Cardiac muscle cell (in vitro differentiated cells and primary cell): ENCODE results near the gene ASNSD1. TPM values are rescaled to one million over a fixed set of nuclear protein-coding genes. Genes with fewer than 3 reads are reported as not detected.
"Not testable (repeated sequence)": the region's sequence is repeated elsewhere in the genome, so short reads cannot be mapped to it uniquely, and the experiment has no call there.

ENCODE experiments used
- DNase-seq, 2 donors: peaks; one replicate each; pipeline versions ENCODE4 v3.0.0 to v3.0.0-alpha.2; 2010 to 2017; ENCODE audit warnings: low read depth in 1 of 2, low spot score in 1 of 2
- H3K27ac ChIP-seq: fragments of 200-600 bp; sonication (generic); 2 replicates; pipeline ENCODE4 v1.5.1; 2016
- H3K27me3 ChIP-seq: fragments of 200-600 bp; sonication (generic); 2 replicates; pipeline ENCODE4 v1.6.0; 2016; ENCODE audit warnings: control low read depth
- H3K36me3 ChIP-seq: fragments of 200-600 bp; sonication (generic); 2 replicates; pipeline ENCODE4 v1.5.1; 2016; ENCODE audit warnings: control low read depth
- H3K4me1 ChIP-seq: fragments of 200-600 bp; sonication (generic); 2 replicates; pipeline ENCODE4 v1.8.1; 2017; ENCODE audit warnings: low read depth, mild to moderate bottlenecking, mixed run types
- H3K4me3 ChIP-seq: fragments of 200-600 bp; sonication (generic); 2 replicates; pipeline ENCODE4 v1.5.1; 2016; ENCODE audit warnings: mild to moderate bottlenecking
- H3K9me3 ChIP-seq: fragments of 200-600 bp; sonication (generic); 2 replicates; pipeline ENCODE4 v1.5.1; 2017; ENCODE audit warnings: low read depth, mild to moderate bottlenecking, control low read depth
- polyA plus RNA-seq: library from polyadenylated mRNA; unstranded; fragments of >200 nt; fragmentation: Nextera tagmentation; extraction: Ambion mirVana; gene quantifications from 2 replicates; pipeline ENCODE4 v1.2.1, GENCODE V29; 2016
- total RNA-seq: library from RNA; depleted of rRNA; stranded (reverse); fragments of >200 nt; gene quantifications from 2 replicates; pipeline ENCODE4 v1.2.3, GENCODE V29; 2016
- TF ChIP-seq, protein P1 (sequence below): IDR thresholded peaks from 2 replicates; pipeline ENCODE4 v1.5.1; 2012; ENCODE audit warnings: low read depth, mild to moderate bottlenecking, low read length

The ASNSD1 gene
- total and polyA plus RNA-seq, 2 experiments from 2014 or later = 25.2 to 37.1 TPM

DNA sequence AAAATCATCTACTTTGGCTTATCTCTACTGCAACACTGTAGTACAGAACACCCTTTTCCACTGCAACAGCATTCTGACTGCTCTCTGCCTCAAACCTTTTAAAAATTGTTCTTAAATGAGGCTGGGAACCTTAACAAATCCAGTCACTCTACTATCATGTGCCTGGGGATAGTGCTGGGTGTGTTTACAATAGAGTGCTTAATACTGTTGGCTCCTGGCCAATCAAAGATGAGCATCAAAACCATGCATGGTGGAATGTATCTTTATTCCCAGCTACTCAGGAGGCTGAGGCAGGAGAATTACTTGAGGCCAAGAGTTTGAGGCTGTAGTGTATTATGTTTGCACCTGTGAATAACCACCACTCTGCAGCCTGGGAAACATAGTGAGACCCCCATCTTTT lies 20.6 kb downstream of the ASNSD1 start:
- H3K27ac ChIP-seq = no peak overlapping the region
- no peaks in the 10 kb centered on the region for H3K9me3 ChIP-seq
- H3K4me3 ChIP-seq = no peak overlapping the region
- TF ChIP-seq, protein P1, sequence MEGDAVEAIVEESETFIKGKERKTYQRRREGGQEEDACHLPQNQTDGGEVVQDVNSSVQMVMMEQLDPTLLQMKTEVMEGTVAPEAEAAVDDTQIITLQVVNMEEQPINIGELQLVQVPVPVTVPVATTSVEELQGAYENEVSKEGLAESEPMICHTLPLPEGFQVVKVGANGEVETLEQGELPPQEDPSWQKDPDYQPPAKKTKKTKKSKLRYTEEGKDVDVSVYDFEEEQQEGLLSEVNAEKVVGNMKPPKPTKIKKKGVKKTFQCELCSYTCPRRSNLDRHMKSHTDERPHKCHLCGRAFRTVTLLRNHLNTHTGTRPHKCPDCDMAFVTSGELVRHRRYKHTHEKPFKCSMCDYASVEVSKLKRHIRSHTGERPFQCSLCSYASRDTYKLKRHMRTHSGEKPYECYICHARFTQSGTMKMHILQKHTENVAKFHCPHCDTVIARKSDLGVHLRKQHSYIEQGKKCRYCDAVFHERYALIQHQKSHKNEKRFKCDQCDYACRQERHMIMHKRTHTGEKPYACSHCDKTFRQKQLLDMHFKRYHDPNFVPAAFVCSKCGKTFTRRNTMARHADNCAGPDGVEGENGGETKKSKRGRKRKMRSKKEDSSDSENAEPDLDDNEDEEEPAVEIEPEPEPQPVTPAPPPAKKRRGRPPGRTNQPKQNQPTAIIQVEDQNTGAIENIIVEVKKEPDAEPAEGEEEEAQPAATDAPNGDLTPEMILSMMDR = no peak
- no peaks in the 10 kb centered on the region for H3K27me3 ChIP-seq
- no peaks in the 10 kb centered on the region for H3K36me3 ChIP-seq
- no peaks in the 10 kb centered on the region for H3K4me1 ChIP-seq
- DNase-seq = no peak

DNA sequence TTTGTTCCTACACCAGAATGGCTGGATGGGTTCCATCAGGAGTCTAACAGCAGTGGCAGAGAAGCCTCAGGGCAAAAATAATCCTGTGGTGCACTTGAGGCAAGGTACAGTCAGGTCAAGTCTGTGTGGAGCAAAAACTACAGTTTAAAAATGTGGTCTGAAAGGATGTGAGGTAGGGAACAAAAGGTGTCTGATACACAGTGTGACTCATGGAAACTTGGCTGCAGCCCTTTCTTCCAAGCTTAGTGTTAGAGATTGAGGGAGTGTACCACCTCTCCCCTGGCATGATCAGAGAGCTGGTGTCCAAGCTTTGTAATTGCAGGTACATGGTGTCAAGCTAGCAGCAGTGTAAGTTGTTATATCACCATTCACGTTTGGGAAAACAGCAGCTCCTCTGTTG lies 22.1 kb downstream of the ASNSD1 start:
- Histone ChIP-seq H3K36me3 (no peaks in the 10 kb centered on the region), H3K4me3 (no peak overlapping the region), H3K27ac (no peak overlapping the region), H3K27me3 (no peaks in the 10 kb centered on the region), H3K4me1 (no peaks in the 10 kb centered on the region), H3K9me3 (no peaks in the 10 kb centered on the region)
- TF ChIP-seq, protein P1 = no peak
- DNase-seq = no peak

GRCh38 chr2:189684811-189685210 lies 23.6 kb downstream of the ASNSD1 start:
- Histone ChIP-seq H3K27ac (no peak overlapping the region), H3K4me1 (no peaks in the 10 kb centered on the region), H3K27me3 (no peaks in the 10 kb centered on the region), H3K4me3 (no peak overlapping the region), H3K36me3 (no peaks in the 10 kb centered on the region), H3K9me3 (no peaks in the 10 kb centered on the region)
- no peak for DNase-seq
- TF ChIP-seq, protein P1 = no peak

DNA sequence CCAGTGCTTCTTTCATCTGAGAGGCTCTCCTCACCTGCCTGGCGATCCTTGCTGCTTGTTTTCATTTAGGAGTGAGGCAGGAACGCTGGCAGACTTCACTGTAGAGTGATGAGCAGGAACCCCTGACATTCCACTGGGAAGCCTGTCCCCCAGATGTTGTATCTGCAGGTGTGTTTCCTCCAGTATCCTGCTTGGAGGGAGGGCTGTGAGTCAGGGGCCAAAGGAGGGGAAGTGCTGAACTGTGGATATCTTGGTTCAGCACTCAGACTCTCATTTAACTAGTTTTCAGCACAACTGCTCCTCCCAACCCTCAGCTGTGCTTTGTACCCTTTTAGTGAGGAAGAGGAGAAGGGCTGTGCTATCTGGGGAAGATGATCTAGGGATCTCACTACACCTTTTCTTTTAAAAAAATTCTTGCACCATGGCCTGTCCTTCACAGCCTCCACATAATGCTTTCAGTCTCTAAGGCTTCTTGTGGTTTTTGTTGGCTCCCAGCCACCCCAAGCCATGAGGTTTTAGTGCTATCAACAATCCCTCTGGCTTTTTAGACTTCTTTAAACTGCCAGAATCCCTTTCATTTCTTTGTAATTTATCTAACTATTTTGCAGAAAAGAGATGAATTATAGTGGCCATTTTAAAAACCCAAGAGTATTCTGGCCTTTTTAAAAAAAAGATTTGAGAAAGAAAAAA lies 24.4 kb downstream of the ASNSD1 start:
- DNase-seq = peak in 1 of 2 donors; percentile 79
- Histone ChIP-seq H3K9me3 (no peaks in the 10 kb centered on the region), H3K4me1 (no peaks in the 10 kb centered on the region), H3K27ac (no peak overlapping the region), H3K36me3 (no peaks in the 10 kb centered on the region), H3K4me3 (no peak overlapping the region), H3K27me3 (no peaks in the 10 kb centered on the region)
- TF ChIP-seq, protein P1 = no peak

- H3K4me3 ChIP-seq, H3K27me3 ChIP-seq, H3K36me3 ChIP-seq, H3K27ac ChIP-seq, H3K9me3 ChIP-seq, DNase-seq, H3K4me1 ChIP-seq: not testable (repeated sequence)
Measured at GRCh38 chr2:189687796-189688195, 26.5 kb downstream of the ASNSD1 start.

DNA sequence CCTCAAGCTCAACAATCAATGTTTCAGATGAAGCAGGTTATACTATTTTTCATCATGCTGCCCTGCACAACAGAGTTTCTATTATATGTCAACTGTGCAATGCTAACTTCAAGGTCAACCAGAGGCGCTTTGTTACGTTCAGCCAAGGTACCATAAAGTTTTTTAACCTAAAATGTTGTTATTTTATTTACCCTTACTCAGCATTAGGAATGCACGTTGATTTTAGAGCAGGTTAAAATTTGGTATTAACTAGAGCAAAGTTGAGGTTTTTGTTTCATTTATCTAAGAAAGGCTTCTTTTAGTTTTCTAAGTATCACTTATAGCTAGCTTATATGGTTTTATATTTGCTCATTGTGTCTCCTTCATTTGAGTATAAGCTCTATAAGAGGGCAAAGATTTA lies 35.0 kb downstream of the ASNSD1 start:
- H3K27me3 ChIP-seq = no peaks in the 10 kb centered on the region
- no peak overlapping the region for H3K27ac ChIP-seq
- no peaks in the 10 kb centered on the region for H3K9me3 ChIP-seq
- DNase-seq = no peak
- TF ChIP-seq, protein P1 = no peak
- no peaks in the 10 kb centered on the region for H3K36me3 ChIP-seq
- H3K4me3 ChIP-seq = no peak overlapping the region
- no peaks in the 10 kb centered on the region for H3K4me1 ChIP-seq
